HepG2 (cell line): ENCODE results near the gene ANTXR1. TPM values are rescaled to one million over a fixed set of nuclear protein-coding genes. Genes with fewer than 3 reads are reported as not detected.

Source experiments
- ARID5B ChIP-seq: IDR thresholded peaks from 2 replicates; pipeline ENCODE4 v1.4.0; 2020; ENCODE audit warnings: mild to moderate bottlenecking, missing genetic modification reagents
- BRD4 ChIP-seq: sonication (generic); formaldehyde crosslinking; IDR thresholded peaks from 2 replicates; pipeline ENCODE4 v1.4.0; 2020; ENCODE audit warnings: missing genetic modification reagents
- DR1 ChIP-seq: sonication (generic); formaldehyde crosslinking; IDR thresholded peaks from 2 replicates; pipeline ENCODE4 v1.8.0; 2021; ENCODE audit warnings: mild to moderate bottlenecking, missing genetic modification reagents, inconsistent platforms
- HDAC1 ChIP-seq: sonication (generic); formaldehyde crosslinking; IDR thresholded peaks from 2 replicates; pipeline ENCODE4 v1.5.1; 2020; ENCODE audit warnings: mild to moderate bottlenecking, missing genetic modification reagents
- KDM1A ChIP-seq: IDR thresholded peaks from 2 replicates; pipeline ENCODE4 v1.6.1; 2016; ENCODE audit warnings: missing compliant biosample characterization
- MAZ ChIP-seq, 2 experiments: sonication (generic) in 1 of 2; formaldehyde crosslinking in 1 of 2; IDR thresholded peaks; 2 replicates each; pipeline versions ENCODE4 v1.5.0 to v1.6.1; 2012 to 2020; ENCODE audit warnings: low read depth in 2 of 2, mild to moderate bottlenecking in 2 of 2, borderline replicate concordance in 1 of 2, improper control_type of control experiment in 1 of 2, low read length in 1 of 2, missing genetic modification reagents in 1 of 2, moderate library complexity in 1 of 2
- MTA3 ChIP-seq: sonication (generic); formaldehyde crosslinking; IDR thresholded peaks from 2 replicates; pipeline ENCODE4 v1.4.0; 2020; ENCODE audit warnings: missing genetic modification reagents
- MTF1 ChIP-seq: sonication (generic); formaldehyde crosslinking; IDR thresholded peaks from 2 replicates; pipeline ENCODE4 v1.5.0; 2020; ENCODE audit warnings: missing genetic modification reagents
- MYC ChIP-seq: sonication (generic); formaldehyde crosslinking; IDR thresholded peaks from 2 replicates; pipeline ENCODE4 v1.9.0; 2021; ENCODE audit warnings: missing genetic modification reagents, borderline replicate concordance
- POLR2AphosphoS5 ChIP-seq: IDR thresholded peaks from 2 replicates; pipeline ENCODE4 v1.6.1; 2012; ENCODE audit warnings: low read depth, low read length
- SATB2 ChIP-seq: sonication (generic); formaldehyde crosslinking; IDR thresholded peaks from 2 replicates; pipeline ENCODE4 v1.5.0; 2020; ENCODE audit warnings: missing genetic modification reagents
- SIN3A ChIP-seq: IDR thresholded peaks from 2 replicates; pipeline ENCODE4 v1.6.1; 2011; ENCODE audit warnings: low read depth, mild to moderate bottlenecking, control low read depth, low read length, borderline replicate concordance
- ZFP82 ChIP-seq: sonication (generic); formaldehyde crosslinking; IDR thresholded peaks from 2 replicates; pipeline ENCODE4 v1.5.1; 2020; ENCODE audit warnings: mild to moderate bottlenecking, missing genetic modification reagents, borderline replicate concordance
- ZKSCAN1 ChIP-seq: fragments of 150-350 bp; IDR thresholded peaks from 2 replicates; pipeline ENCODE4 v1.6.1; 2014; ENCODE audit warnings: low read length
- ZKSCAN5 ChIP-seq: sonication (generic); formaldehyde crosslinking; IDR thresholded peaks from 2 replicates; pipeline ENCODE4 v1.5.1; 2020; ENCODE audit warnings: mild to moderate bottlenecking, missing genetic modification reagents
- ZMYM2 ChIP-seq: sonication (generic); formaldehyde crosslinking; IDR thresholded peaks from 2 replicates; pipeline ENCODE4 v1.8.0; 2022; ENCODE audit warnings: mild to moderate bottlenecking, missing genetic modification reagents
- ZNF20 ChIP-seq: sonication (generic); formaldehyde crosslinking; IDR thresholded peaks from 2 replicates; pipeline ENCODE4 v1.4.0; 2020; ENCODE audit warnings: mild to moderate bottlenecking, moderate library complexity, missing genetic modification reagents
- ZNF224 ChIP-seq: sonication (generic); formaldehyde crosslinking; IDR thresholded peaks from 2 replicates; pipeline ENCODE4 v1.5.0; 2020; ENCODE audit warnings: mild to moderate bottlenecking, missing genetic modification reagents
- ZNF317 ChIP-seq: sonication (generic); formaldehyde crosslinking; IDR thresholded peaks from 2 replicates; pipeline ENCODE4 v1.5.0; 2020; ENCODE audit warnings: mild to moderate bottlenecking, missing genetic modification reagents
- ZNF432 ChIP-seq: sonication (generic); formaldehyde crosslinking; IDR thresholded peaks from 2 replicates; pipeline ENCODE4 v1.5.0; 2020; ENCODE audit warnings: missing genetic modification reagents, mild to moderate bottlenecking, borderline replicate concordance
- ZNF652 ChIP-seq: IDR thresholded peaks from 2 replicates; pipeline ENCODE4 v1.6.1; 2016; ENCODE audit warnings: low read depth, borderline replicate concordance
- ZNF660 ChIP-seq: sonication (generic); formaldehyde crosslinking; IDR thresholded peaks from 2 replicates; pipeline ENCODE4 v1.5.1; 2020; ENCODE audit warnings: mild to moderate bottlenecking, low read depth, missing genetic modification reagents, borderline replicate concordance
- ZNF83 ChIP-seq: sonication (generic); formaldehyde crosslinking; IDR thresholded peaks from 2 replicates; pipeline ENCODE4 v1.4.0; 2020; ENCODE audit warnings: missing genetic modification reagents, mild to moderate bottlenecking, borderline replicate concordance
- ZNF839 ChIP-seq: sonication (generic); formaldehyde crosslinking; IDR thresholded peaks from 2 replicates; pipeline ENCODE4 v1.4.0; 2020; ENCODE audit warnings: missing genetic modification reagents, mild to moderate bottlenecking, borderline replicate concordance
- polyA plus RNA-seq, 8 experiments: library from polyadenylated mRNA; depleted of rRNA in 3 of 8; stranded (reverse) in 7 of 8; unstranded in 1 of 8; fragments of >200 nt; fragmentation: Illumina TruSeq in 4 of 8; extraction: Trizol in 4 of 8; gene quantifications; 2 replicates each; pipeline versions ENCODE4 v1.2.1 to v1.2.3, GENCODE V29; 2011 to 2016; ENCODE audit warnings: low read depth in 4 of 8, missing spikeins in 1 of 8, mixed read lengths in 1 of 8; ENCODE audit not compliant: insufficient read depth in 1 of 8
- total RNA-seq, 5 experiments: library from RNA; depleted of rRNA; stranded (reverse); fragments of >200 nt; fragmentation: Illumina TruSeq; extraction: Trizol; gene quantifications; 2 replicates each; pipeline ENCODE4 v1.2.3, GENCODE V29; 2016; ENCODE audit warnings: low read depth in 1 of 5
- TF ChIP-seq, protein P1 (sequence below): sonication (generic); formaldehyde crosslinking; IDR thresholded peaks from 2 replicates; pipeline ENCODE4 v1.4.0; 2020; ENCODE audit warnings: missing genetic modification reagents, borderline replicate concordance
- TF ChIP-seq, protein P2 (sequence below): sonication (generic); formaldehyde crosslinking; IDR thresholded peaks from 2 replicates; pipeline ENCODE4 v1.4.0; 2020; ENCODE audit warnings: mild to moderate bottlenecking, missing genetic modification reagents

Gene ANTXR1
- total and polyA plus RNA-seq, 2 of the 13 experiments (the other 11 are each of a cell fraction or from before 2014, with no cell fraction given) = 4.5 to 12.7 TPM

DNA sequence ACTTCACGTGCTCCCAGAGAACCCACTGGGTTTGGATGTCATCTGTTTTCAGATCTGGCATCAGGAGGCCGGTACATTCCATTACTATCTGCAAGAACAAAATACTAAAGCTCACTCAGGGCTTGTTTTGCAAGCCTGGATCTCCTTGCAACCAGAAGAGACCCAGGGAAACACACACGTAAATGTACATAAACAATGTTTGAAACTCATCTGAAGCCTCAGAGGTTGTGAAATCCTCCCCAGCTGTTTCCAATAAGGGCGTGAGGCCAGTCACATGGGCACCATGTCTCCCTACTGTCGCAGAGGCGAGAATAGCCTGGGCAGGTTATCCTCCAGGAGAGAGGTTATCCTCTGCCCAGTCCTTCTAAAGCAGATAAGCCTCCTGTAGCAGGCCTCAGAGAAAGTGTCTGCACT lies 187.1 kb downstream of the ANTXR1 start (continued):
- TF ChIP-seq, protein P1, sequence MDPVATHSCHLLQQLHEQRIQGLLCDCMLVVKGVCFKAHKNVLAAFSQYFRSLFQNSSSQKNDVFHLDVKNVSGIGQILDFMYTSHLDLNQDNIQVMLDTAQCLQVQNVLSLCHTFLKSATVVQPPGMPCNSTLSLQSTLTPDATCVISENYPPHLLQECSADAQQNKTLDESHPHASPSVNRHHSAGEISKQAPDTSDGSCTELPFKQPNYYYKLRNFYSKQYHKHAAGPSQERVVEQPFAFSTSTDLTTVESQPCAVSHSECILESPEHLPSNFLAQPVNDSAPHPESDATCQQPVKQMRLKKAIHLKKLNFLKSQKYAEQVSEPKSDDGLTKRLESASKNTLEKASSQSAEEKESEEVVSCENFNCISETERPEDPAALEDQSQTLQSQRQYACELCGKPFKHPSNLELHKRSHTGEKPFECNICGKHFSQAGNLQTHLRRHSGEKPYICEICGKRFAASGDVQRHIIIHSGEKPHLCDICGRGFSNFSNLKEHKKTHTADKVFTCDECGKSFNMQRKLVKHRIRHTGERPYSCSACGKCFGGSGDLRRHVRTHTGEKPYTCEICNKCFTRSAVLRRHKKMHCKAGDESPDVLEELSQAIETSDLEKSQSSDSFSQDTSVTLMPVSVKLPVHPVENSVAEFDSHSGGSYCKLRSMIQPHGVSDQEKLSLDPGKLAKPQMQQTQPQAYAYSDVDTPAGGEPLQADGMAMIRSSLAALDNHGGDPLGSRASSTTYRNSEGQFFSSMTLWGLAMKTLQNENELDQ (CRISPR knock-in tag) = 0 out of 2 replicates have a peak, but pooled peaks have one; percentile 16
- TF ChIP-seq POLR2AphosphoS5 (no peak), ZNF660 (no peak), ZFP82 (CRISPR knock-in tag) (no peak), ZNF652 (no peak), ZKSCAN5 (CRISPR knock-in tag) (peak; percentile 29; the same call in 1 of the 2 replicates), DR1 (CRISPR knock-in tag) (no peak), MTA3 (CRISPR knock-in tag) (no peak), ZNF839 (CRISPR knock-in tag) (no peak), KDM1A (peak; percentile 52; the same call in 1 of the 2 replicates), SATB2 (CRISPR knock-in tag) (no peak), HDAC1 (no peak), BRD4 (no peak), ZKSCAN1 (no peak), MAZ (IDR thresholded peaks at IDR 0.05; ENCODE audit: borderline replicate concordance, low read depth, low read length) (no peak), MAZ (CRISPR knock-in tag; IDR thresholded peaks at IDR 0.05; ENCODE audit: low read depth) (0 out of 2 replicates have a peak, but pooled peaks have one; percentile 55), ZNF432 (no peak), ZNF317 (0 out of 2 replicates have a peak, but pooled peaks have one; percentile 44), ZNF83 (no peak), ZNF224 (CRISPR knock-in tag) (0 out of 2 replicates have a peak, but pooled peaks have one; percentile 32), ZMYM2 (CRISPR knock-in tag) (0 out of 2 replicates have a peak, but pooled peaks have one; percentile 30), SIN3A (no peak), ARID5B (CRISPR knock-in tag) (peak; percentile 88), MYC (no peak), ZNF20 (CRISPR knock-in tag) (no peak), MTF1 (no peak)
- TF ChIP-seq, protein P2, sequence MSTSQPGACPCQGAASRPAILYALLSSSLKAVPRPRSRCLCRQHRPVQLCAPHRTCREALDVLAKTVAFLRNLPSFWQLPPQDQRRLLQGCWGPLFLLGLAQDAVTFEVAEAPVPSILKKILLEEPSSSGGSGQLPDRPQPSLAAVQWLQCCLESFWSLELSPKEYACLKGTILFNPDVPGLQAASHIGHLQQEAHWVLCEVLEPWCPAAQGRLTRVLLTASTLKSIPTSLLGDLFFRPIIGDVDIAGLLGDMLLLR = no peak
